ENCODE results near the gene MED27.

MED27 gene

DNA sequence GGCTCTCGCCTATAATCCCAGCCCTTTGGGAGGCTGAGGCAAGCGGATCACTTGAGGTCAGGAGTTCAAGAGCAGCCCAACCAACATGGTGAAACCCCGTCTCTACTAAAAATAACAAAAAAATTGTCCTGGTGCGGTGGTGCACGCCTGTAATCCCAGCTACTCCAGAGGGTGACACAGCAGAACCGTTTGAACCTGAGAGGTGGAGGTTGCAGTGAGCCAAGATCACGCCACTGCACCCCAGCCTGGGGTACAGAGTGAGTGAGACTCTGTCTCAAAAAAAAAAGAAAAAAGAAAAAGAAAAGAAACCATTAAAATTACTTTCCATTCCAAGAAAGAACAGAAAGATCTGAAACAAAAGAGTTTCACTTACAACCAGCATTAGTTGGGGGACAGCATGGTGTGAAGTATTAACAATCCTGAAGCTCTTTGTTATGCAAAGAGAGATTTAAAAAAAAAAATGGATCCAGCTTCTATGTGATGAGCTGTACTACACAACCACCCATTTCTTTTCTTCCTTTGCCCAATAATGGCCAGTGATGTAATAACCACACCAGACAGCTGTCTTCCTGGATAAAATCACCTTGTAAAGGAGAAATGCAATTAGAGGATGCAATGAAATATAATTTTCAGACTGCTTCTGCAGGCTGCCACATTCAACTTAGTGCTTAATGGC, 76.9 kb downstream of the MED27 start:
- Histone ChIP-seq H3K27ac (ENCODE audit: insufficient read depth, low read depth, low read length, poor library complexity, severe bottlenecking) (no peak overlapping the region), H3K4me1 (ENCODE audit: control insufficient read depth, insufficient read depth, low read length) (peaks cover 21% of the 10 kb centered on the region), H3K27me3 (ENCODE audit: control insufficient read depth, insufficient read depth, low read length, poor library complexity, severe bottlenecking) (no peaks in the 10 kb centered on the region), H3K36me3 (ENCODE audit: control insufficient read depth, insufficient read depth, low read length) (no peaks in the 10 kb centered on the region), H3K9me3 (ENCODE audit: control insufficient read depth, low read length) (no peaks in the 10 kb centered on the region), H3K4me3 (ENCODE audit: insufficient read depth, low read depth, low read length) (no peak overlapping the region)
- WGBS, 2 experiments = 53 to 63% methylated on average over 7 of the region's 7 CpGs

DNA sequence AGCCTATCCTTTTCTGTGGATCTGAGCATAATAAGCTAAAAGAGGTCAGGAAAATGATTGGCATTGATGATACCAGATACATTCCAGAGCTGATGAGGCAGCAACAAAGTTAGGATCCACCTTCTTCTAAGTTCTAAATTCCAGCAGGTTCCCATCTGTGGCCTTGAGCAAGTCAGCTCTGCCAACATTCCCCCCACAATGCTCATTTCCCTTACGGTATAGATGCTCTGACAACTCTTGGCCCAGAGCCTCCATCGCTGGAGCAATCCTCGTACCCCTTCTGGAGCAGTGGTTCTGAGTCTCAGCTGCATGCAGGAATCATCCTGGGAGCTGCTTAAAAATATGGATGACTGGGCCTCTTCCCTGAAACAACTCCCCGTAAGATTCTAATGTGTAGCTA, 78.1 kb downstream of the MED27 start:
- H3K4me3 ChIP-seq (ENCODE audit: insufficient read depth, low read depth, low read length) = no peak overlapping the region
- peaks cover 21% of the 10 kb centered on the region for H3K4me1 ChIP-seq (ENCODE audit: control insufficient read depth, insufficient read depth, low read length)
- no peaks in the 10 kb centered on the region for H3K27me3 ChIP-seq (ENCODE audit: control insufficient read depth, insufficient read depth, low read length, poor library complexity, severe bottlenecking)
- 91 to 94% methylated on average over 4 of the region's 4 CpGs for WGBS, 2 experiments
- H3K27ac ChIP-seq (ENCODE audit: insufficient read depth, low read depth, low read length, poor library complexity, severe bottlenecking) = no peak overlapping the region
- no peaks in the 10 kb centered on the region for H3K9me3 ChIP-seq (ENCODE audit: control insufficient read depth, low read length)
- no peaks in the 10 kb centered on the region for H3K36me3 ChIP-seq (ENCODE audit: control insufficient read depth, insufficient read depth, low read length)

DNA sequence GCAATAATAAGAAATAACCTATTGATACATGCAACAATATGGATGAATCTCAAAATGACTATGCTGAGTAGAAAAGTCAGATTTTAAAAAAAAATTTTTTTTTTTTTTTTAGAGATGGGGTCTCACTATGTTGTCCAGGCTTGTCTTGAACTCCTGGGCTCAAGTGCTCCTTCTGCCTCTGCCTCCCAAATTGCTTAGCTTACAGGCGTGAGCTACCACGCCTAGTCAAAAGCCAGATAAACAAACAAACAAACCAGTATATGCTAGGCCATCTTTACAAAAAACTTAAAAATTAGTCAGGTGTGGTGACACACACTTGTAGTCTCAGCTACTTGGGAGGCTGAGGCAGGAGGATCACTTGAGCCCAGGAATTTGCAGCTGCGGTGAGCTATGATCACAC, 79.0 kb downstream of the MED27 start:
- H3K27ac ChIP-seq (ENCODE audit: insufficient read depth, low read depth, low read length, poor library complexity, severe bottlenecking) = no peak overlapping the region

DNA sequence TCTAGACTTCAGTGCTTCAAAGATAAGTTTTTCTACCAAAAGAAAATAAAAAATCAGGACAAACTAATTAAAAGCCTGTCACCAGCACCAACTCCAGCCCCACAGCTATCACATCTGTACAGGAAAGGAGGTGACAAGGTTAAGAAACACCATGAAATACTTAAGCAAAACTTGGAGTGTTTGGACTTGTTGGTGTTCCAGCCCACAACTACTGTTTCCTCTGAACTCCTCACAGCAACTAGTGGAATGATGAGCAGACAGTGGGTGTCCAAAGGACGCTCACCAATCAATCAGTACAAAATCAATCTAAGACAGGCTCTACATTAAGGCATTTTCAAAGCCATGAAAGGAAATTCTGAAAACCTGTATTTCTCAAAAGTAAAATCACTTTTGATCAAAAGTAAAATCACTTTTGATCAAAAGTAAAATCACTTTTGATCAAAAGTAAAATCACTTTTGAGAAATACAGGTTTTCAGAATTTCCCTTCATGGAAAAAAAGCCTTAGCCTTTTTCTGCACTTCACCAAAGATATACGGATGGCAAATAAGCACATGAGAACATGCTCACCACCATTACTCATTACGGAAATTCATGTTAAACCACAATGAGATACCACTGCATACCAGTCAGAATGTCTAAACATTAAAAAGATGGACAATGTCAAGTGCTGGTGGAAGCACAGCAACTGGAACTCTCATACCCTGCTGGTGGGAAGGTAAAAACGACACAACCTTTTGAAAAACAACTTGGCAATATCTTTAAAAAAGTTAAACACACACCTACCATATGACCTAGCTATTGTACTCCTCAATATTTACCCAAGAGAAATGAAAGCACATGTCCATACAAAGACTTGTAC, 79.7 kb downstream of the MED27 start:
- Histone ChIP-seq H3K4me3 (ENCODE audit: insufficient read depth, low read depth, low read length) (no peak overlapping the region), H3K27me3 (ENCODE audit: control insufficient read depth, insufficient read depth, low read length, poor library complexity, severe bottlenecking) (no peaks in the 10 kb centered on the region), H3K9me3 (ENCODE audit: control insufficient read depth, low read length) (no peaks in the 10 kb centered on the region), H3K36me3 (ENCODE audit: control insufficient read depth, insufficient read depth, low read length) (no peaks in the 10 kb centered on the region), H3K4me1 (ENCODE audit: control insufficient read depth, insufficient read depth, low read length) (peaks cover 21% of the 10 kb centered on the region), H3K27ac (ENCODE audit: insufficient read depth, low read depth, low read length, poor library complexity, severe bottlenecking) (no peak overlapping the region)
- WGBS, 2 experiments = 91 to 94% methylated on average over 4 of the region's 4 CpGs

More for the DNA sequence above, 79.0 kb downstream of the MED27 start:
- Histone ChIP-seq H3K27me3 (ENCODE audit: control insufficient read depth, insufficient read depth, low read length, poor library complexity, severe bottlenecking) (no peaks in the 10 kb centered on the region), H3K9me3 (ENCODE audit: control insufficient read depth, low read length) (no peaks in the 10 kb centered on the region), H3K4me3 (ENCODE audit: insufficient read depth, low read depth, low read length) (no peak overlapping the region), H3K36me3 (ENCODE audit: control insufficient read depth, insufficient read depth, low read length) (no peaks in the 10 kb centered on the region), H3K4me1 (ENCODE audit: control insufficient read depth, insufficient read depth, low read length) (peaks cover 21% of the 10 kb centered on the region)
- 94 to 95% methylated on average over 3 of the region's 3 CpGs for whole genome bisulfite sequencing, 2 experiments

DNA sequence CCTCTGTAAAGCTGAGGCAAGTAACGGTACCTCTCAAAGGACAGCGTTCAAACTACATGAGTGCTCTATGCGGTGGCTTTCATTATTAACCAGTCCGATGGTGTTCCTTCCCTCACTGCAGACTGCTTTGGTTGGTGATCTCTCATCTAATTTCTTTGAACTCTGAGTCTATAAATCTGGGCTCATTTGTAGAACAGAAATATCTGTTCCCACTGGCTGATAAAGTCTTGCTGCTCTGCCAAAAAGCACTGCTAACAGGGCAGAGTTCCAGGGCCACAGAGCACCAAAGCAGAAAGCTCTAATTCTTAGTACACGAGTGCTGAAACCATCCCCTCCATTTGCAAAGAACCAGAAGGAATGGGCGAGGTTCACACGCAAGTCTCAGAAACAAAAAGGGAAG, 81.9 kb downstream of the MED27 start:
- Histone ChIP-seq H3K27ac (ENCODE audit: insufficient read depth, low read depth, low read length, poor library complexity, severe bottlenecking) (no peak overlapping the region), H3K4me1 (ENCODE audit: control insufficient read depth, insufficient read depth, low read length) (peaks cover 7% of the 10 kb centered on the region), H3K4me3 (ENCODE audit: insufficient read depth, low read depth, low read length) (no peak overlapping the region), H3K36me3 (ENCODE audit: control insufficient read depth, insufficient read depth, low read length) (no peaks in the 10 kb centered on the region), H3K27me3 (ENCODE audit: control insufficient read depth, insufficient read depth, low read length, poor library complexity, severe bottlenecking) (no peaks in the 10 kb centered on the region), H3K9me3 (ENCODE audit: control insufficient read depth, low read length) (no peaks in the 10 kb centered on the region)
- WGBS, 2 experiments = 87 to 88% methylated on average over 7 of the region's 7 CpGs

DNA sequence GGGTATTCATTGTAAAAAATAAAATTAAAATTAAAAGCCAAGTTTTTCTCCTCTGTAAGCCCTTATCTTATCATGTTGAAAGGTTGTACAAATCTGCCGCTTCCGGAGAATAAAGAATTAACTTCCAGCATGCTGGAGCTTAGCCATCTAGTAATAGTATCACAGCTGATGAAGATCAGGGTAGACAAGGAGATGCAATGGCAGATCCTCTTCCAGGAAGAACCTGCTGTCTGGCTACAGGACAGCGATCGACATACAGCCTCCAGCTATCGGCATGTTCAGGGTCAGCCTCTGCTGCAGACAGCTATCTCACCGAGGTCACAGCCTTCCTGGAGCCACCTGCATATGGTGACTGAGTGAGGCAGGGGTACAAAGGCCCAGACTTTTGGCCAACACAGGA, 82.6 kb downstream of the MED27 start:
- H3K27ac ChIP-seq (ENCODE audit: insufficient read depth, low read depth, low read length, poor library complexity, severe bottlenecking) = no peak overlapping the region
- H3K9me3 ChIP-seq (ENCODE audit: control insufficient read depth, low read length) = no peaks in the 10 kb centered on the region
- H3K27me3 ChIP-seq (ENCODE audit: control insufficient read depth, insufficient read depth, low read length, poor library complexity, severe bottlenecking) = no peaks in the 10 kb centered on the region
- WGBS, 2 experiments = 93 to 97% methylated on average over 6 of the region's 6 CpGs
- H3K4me1 ChIP-seq (ENCODE audit: control insufficient read depth, insufficient read depth, low read length) = peaks cover 3% of the 10 kb centered on the region
- H3K4me3 ChIP-seq (ENCODE audit: insufficient read depth, low read depth, low read length) = no peak overlapping the region
- H3K36me3 ChIP-seq (ENCODE audit: control insufficient read depth, insufficient read depth, low read length) = no peaks in the 10 kb centered on the region

DNA sequence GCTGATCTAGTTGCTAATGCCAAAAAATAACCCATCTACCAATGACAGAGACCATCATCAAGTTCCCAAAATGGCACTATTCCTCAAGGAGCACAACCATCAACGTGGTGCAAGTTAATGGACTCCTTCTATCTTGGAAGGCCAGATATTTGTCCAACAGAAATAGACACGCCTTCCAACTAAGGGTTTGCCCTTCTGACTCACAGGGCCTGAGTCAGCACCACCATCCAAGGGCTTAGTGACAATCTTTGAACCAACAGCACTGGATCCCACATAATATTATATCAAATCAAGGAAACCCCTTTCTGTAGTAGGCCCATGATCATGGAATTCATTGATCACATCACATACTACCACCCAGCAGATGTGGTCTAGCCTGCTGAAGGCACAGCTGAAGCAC, 84.3 kb downstream of the MED27 start:
- no peaks in the 10 kb centered on the region for H3K27me3 ChIP-seq (ENCODE audit: control insufficient read depth, insufficient read depth, low read length, poor library complexity, severe bottlenecking)
- no peaks in the 10 kb centered on the region for H3K36me3 ChIP-seq (ENCODE audit: control insufficient read depth, insufficient read depth, low read length)
- 94 to 96% methylated on average over 2 of the region's 2 CpGs for WGBS, 2 experiments
- H3K4me1 ChIP-seq (ENCODE audit: control insufficient read depth, insufficient read depth, low read length) = peaks cover 3% of the 10 kb centered on the region
- no peak overlapping the region for H3K4me3 ChIP-seq (ENCODE audit: insufficient read depth, low read depth, low read length)
- no peaks in the 10 kb centered on the region for H3K9me3 ChIP-seq (ENCODE audit: control insufficient read depth, low read length)
- H3K27ac ChIP-seq (ENCODE audit: insufficient read depth, low read depth, low read length, poor library complexity, severe bottlenecking) = no peak overlapping the region

DNA sequence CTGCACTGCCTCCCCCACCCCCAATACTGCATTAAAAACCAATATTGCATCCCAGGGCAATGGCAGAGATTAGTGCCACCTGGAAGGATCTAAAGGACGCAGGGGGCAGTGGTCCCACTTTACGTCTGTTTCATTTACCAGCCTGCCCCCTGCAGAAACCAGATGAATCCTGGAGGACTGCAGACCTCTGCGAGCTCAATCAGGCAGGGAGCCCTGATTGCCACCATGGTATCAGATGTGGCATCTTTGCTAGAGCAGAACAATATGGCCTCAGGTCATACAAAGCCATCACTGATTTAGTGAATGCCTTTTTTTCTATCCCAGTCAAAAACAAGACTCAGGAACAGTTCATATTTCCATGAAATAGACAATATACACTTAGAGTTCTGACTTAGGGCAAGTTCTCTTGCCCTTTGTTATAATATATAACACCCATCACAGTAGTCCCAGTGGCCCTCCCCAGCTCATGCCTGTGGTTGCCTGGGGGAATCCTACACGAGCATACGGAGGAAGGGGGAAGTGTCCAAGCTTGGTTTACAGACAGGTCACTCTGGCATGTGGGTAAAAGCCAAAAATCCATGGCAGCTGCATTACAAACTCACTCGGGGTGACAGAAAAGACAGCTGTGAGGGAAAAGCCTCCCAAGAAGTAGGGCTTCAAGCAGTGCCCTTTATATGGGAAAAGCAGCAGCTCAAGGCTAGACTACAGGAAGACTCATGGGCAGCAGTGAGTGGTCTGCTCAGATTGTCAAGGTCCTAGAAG, 85.1 kb downstream of the MED27 start:
- Histone ChIP-seq H3K27ac (ENCODE audit: insufficient read depth, low read depth, low read length, poor library complexity, severe bottlenecking) (no peak overlapping the region), H3K4me3 (ENCODE audit: insufficient read depth, low read depth, low read length) (no peak overlapping the region), H3K9me3 (ENCODE audit: control insufficient read depth, low read length) (no peaks in the 10 kb centered on the region), H3K36me3 (ENCODE audit: control insufficient read depth, insufficient read depth, low read length) (no peaks in the 10 kb centered on the region), H3K4me1 (ENCODE audit: control insufficient read depth, insufficient read depth, low read length) (peaks cover 3% of the 10 kb centered on the region), H3K27me3 (ENCODE audit: control insufficient read depth, insufficient read depth, low read length, poor library complexity, severe bottlenecking) (no peaks in the 10 kb centered on the region)
- WGBS, 2 experiments = 77% methylated on average over 6 of the region's 6 CpGs

DNA sequence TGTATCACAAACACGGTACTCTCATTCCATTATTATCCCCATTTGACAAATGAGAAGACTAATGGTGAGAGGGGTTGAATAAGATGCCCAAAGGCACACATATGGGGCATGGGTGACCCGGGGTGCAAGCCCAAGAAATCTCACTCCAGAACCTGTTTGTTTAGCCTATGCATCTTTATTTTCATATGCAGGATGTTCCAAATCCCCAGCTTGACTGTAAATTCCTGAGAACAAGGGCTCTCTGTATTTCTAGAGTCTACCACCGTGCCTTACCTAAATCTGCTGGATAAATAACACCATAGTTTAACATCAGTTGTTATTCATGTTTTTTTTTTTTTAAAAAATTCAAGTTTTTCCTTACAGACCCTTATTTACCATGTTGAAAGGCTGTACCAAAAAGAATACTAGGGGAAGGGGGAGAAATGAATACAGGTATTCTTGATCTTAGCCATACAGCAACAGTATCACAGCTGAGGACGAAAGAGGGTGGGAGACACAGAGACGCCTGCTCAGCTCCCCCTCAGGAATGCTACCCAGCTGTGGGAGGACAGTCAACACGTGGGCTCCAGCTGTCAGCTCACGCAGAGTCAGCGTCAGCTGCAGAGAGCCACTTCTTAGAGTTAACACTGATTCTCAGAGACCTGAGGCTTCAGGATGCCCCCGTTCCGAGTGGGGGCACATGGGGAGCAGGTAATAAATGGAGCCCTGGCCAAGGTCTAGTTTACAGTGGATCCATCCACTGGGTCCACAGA, 86.6 kb downstream of the MED27 start:
- no peaks in the 10 kb centered on the region for H3K27me3 ChIP-seq (ENCODE audit: control insufficient read depth, insufficient read depth, low read length, poor library complexity, severe bottlenecking)
- H3K4me3 ChIP-seq (ENCODE audit: insufficient read depth, low read depth, low read length) = no peak overlapping the region
- H3K36me3 ChIP-seq (ENCODE audit: control insufficient read depth, insufficient read depth, low read length) = no peaks in the 10 kb centered on the region
- 38 to 50% methylated on average over 9 to 10 of the region's 10 CpGs for WGBS, 2 experiments
- no peaks in the 10 kb centered on the region for H3K9me3 ChIP-seq (ENCODE audit: control insufficient read depth, low read length)
- H3K27ac ChIP-seq (ENCODE audit: insufficient read depth, low read depth, low read length, poor library complexity, severe bottlenecking) = no peak overlapping the region
- H3K4me1 ChIP-seq (ENCODE audit: control insufficient read depth, insufficient read depth, low read length) = peaks cover 8% of the 10 kb centered on the region
